Bronchial epithelial cell (primary cell): ENCODE measurements around the gene MAP7D2. TPM values are rescaled to one million over a fixed set of nuclear protein-coding genes. Genes with fewer than 3 reads are reported as not detected.

Experiments used
- DNase-seq: peaks from one replicate; pipeline ENCODE4 v3.0.0-alpha.2; 2010; ENCODE audit warnings: low read depth
- FAIRE-seq: peaks from 2 replicates; lab custom pipeline; 2011; peaks lifted over from hg19 to GRCh38; lab: Jason Lieb, UNC
- H3K27me3 ChIP-seq: 2 replicates; pipeline ENCODE4 v1.5.1; 2011; ENCODE audit warnings: low read length; ENCODE audit not compliant: control insufficient read depth, insufficient read depth
- H3K36me3 ChIP-seq: 2 replicates; pipeline ENCODE4 v1.5.1; 2011; ENCODE audit warnings: low read length; ENCODE audit not compliant: control insufficient read depth, insufficient read depth
- H3K4me3 ChIP-seq: 2 replicates; pipeline ENCODE4 v1.5.1; 2011; ENCODE audit warnings: mild to moderate bottlenecking, low read depth, low read length, control low read depth
- total RNA-seq: library from RNA; depleted of rRNA; stranded (reverse); fragments of >200 nt; gene quantifications from 2 replicates; pipeline ENCODE4 v1.2.1, GENCODE V29; 2014
- TF ChIP-seq, protein P1 (sequence below): IDR thresholded peaks from 2 replicates; pipeline ENCODE4 v1.5.1; 2011; ENCODE audit warnings: mild to moderate bottlenecking, moderate library complexity, low read length, control low read depth, inconsistent platforms; ENCODE audit not compliant: insufficient read depth, severe bottlenecking

MAP7D2 gene
- total RNA-seq, 1 donor from 2014 or later, result under 0.01 TPM

GRCh38 chrX:19981947-19982346, 134.8 kb downstream of the MAP7D2 start:
- Histone ChIP-seq H3K4me3 (no peak overlapping the region), H3K27me3 (no peaks in the 10 kb centered on the region), H3K36me3 (no peaks in the 10 kb centered on the region)
- no peak for DNase-seq
- no peak for FAIRE-seq
- TF ChIP-seq, protein P1, sequence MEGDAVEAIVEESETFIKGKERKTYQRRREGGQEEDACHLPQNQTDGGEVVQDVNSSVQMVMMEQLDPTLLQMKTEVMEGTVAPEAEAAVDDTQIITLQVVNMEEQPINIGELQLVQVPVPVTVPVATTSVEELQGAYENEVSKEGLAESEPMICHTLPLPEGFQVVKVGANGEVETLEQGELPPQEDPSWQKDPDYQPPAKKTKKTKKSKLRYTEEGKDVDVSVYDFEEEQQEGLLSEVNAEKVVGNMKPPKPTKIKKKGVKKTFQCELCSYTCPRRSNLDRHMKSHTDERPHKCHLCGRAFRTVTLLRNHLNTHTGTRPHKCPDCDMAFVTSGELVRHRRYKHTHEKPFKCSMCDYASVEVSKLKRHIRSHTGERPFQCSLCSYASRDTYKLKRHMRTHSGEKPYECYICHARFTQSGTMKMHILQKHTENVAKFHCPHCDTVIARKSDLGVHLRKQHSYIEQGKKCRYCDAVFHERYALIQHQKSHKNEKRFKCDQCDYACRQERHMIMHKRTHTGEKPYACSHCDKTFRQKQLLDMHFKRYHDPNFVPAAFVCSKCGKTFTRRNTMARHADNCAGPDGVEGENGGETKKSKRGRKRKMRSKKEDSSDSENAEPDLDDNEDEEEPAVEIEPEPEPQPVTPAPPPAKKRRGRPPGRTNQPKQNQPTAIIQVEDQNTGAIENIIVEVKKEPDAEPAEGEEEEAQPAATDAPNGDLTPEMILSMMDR, result no peak

DNA sequence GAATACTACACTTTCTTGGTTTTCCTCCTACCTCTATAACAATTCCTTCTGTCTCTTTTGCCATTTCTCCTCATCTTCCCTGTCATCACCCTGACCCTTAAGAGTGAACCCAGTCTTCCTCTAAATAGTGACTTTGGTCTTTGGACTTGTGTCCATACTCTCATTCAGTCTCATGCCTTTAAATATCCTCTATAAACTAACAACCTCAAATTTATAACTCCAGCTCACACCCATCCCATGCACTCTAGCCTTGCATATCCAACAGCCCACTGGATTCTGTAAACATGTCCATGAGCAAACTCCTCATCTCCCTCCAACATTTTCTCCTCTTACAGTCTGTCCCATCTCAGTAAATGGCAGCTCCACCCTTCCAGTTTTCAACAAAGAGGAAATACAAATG, 140.9 kb downstream of the MAP7D2 start:
- Histone ChIP-seq H3K36me3 (no peaks in the 10 kb centered on the region), H3K4me3 (no peak overlapping the region), H3K27me3 (no peaks in the 10 kb centered on the region)
- TF ChIP-seq, protein P1, result no peak
- FAIRE-seq (no peak), DNase-seq (no peak)

DNA sequence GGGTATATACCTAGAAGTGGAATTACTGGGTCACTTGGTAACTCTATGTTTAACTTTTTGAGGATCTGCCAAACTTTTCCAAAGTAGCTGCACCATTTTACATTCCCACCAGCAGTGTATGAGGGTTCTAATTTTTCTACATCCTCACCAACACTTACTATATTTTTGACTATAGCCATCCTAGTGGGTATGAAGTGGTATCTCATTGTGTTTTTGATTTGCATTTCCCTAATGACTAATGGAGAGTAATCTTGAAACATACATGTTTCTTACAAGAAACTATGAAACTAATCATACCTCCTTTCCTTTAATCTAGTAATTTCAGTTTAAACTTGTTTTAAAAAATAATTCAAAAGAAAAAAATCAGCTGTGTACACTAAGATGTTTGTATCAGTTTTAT, 143.7 kb downstream of the MAP7D2 start:
- Histone ChIP-seq H3K4me3 (no peak overlapping the region), H3K36me3 (no peaks in the 10 kb centered on the region), H3K27me3 (no peaks in the 10 kb centered on the region)
- DNase-seq (no peak), FAIRE-seq (no peak)
- TF ChIP-seq, protein P1, result no peak

DNA sequence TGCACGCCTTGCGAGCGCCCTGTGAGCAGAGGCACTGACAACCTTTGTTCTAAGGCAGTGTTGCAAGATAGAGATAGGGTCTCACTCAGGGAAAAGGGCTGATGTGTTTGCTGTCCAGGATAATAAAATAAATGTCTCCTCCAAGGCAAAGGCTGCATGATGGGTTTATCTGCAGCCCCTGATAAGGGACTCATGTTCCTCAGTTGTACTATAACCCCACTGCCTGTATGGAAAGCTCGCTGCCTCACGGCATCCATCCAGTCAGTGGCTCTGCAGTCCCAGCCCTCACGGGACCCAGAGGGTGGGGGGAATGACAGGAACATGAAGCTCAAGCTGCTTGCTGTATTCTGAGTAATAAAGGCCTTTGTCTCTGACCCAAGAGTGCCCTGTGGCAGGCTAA, 148.4 kb downstream of the MAP7D2 start:
- TF ChIP-seq, protein P1, result no peak
- no peak overlapping the region for H3K4me3 ChIP-seq

DNA sequence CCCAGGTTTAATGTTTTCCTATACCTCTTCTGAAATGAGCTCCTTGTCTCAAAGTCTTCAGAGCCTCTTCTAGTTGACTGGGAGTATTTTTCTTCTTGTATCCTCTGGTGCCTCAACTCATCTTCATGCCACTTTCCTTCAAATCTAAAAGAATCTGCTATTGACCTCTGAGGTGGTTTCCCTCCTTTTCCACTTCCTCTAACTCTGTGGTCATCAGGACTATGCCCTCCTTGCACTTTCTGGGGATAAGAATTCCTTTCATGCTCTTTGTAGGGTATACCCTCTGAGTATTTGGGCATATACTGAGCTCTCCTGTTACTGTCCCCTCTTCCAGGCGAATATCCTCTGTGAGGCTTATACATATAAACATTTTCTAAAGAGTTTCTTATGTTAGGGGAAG, 150.7 kb downstream of the MAP7D2 start:
- H3K27me3 ChIP-seq, result no peaks in the 10 kb centered on the region

More for the DNA sequence above, 148.4 kb downstream of the MAP7D2 start:
- DNase-seq, result no peak
- Histone ChIP-seq H3K27me3 (no peaks in the 10 kb centered on the region), H3K36me3 (peaks cover 1% of the 10 kb centered on the region)
- no peak for FAIRE-seq

More for the DNA sequence above, 150.7 kb downstream of the MAP7D2 start:
- TF ChIP-seq, protein P1, result no peak
- Histone ChIP-seq H3K36me3 (peaks cover 1% of the 10 kb centered on the region), H3K4me3 (no peak overlapping the region)
- no peak for DNase-seq
- no peak for FAIRE-seq
